GM12865 (cell line): Measurements from ENCODE around the gene HMGB1.

Source experiments
- DNase-seq: peaks from one replicate; pipeline ENCODE4 v3.0.0; 2010; ENCODE audit warnings: low read depth
- H3K4me3 ChIP-seq: 2 replicates; pipeline ENCODE4 v1.5.1; 2011; ENCODE audit warnings: mild to moderate bottlenecking, low read depth, low read length, control low read depth
- TF ChIP-seq, protein P1 (sequence below): IDR thresholded peaks from 2 replicates; pipeline ENCODE4 v1.5.1; 2011; ENCODE audit warnings: low read length, control low read depth, low read depth, inconsistent platforms; ENCODE audit not compliant: insufficient read depth; ENCODE audit errors: missing control alignments

Gene HMGB1

DNA sequence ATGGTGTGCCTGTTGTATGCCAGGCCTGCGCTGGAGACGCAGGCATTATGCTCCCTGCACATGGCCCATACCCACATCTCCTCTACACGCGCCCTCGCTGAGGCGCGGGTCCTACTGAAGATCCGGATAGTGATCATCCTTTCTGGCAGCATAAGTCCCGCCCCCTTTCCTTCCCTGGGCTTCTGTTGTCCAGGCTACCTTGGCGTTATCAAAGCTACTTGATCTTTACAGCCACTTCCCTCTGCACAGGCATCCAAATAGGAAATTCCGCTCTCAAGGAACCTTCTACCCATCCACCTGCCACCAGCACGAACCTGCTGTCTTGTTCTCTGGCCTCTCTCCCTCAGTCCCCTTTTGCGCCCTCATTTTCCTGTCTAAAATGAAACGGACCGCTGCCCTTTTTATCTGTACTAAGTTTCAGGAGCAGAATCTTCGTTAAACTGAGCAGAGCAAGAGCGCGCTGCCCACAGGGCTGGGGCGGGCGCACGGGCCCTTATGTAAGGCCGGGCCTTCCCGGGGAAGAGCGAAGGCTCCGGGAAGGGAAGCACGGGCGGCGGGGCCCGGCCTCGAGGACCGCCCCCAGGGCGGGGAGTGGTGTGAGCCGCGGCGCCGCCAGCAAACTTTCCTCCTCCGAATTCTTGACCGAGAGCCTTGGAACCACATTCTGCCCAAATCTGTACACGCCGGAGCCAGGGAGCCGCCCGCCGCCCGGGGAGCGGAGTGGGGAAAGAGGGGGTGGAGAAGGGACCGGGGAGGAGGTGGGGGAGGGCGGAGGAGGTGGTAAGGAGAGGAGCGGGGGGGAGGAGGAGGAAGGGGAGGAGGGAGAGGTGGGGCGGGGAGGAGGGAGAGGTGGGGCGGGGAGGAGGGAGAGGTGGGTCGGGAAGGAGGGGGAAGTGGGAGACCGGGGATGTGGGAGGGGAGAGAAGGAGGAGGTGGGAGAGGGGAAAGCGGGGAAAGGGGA is 44.4 kb downstream of the HMGB1 start:
- H3K4me3 ChIP-seq = peak overlapping the region; percentile 76
- peak; percentile 68 for DNase-seq
- TF ChIP-seq, protein P1, sequence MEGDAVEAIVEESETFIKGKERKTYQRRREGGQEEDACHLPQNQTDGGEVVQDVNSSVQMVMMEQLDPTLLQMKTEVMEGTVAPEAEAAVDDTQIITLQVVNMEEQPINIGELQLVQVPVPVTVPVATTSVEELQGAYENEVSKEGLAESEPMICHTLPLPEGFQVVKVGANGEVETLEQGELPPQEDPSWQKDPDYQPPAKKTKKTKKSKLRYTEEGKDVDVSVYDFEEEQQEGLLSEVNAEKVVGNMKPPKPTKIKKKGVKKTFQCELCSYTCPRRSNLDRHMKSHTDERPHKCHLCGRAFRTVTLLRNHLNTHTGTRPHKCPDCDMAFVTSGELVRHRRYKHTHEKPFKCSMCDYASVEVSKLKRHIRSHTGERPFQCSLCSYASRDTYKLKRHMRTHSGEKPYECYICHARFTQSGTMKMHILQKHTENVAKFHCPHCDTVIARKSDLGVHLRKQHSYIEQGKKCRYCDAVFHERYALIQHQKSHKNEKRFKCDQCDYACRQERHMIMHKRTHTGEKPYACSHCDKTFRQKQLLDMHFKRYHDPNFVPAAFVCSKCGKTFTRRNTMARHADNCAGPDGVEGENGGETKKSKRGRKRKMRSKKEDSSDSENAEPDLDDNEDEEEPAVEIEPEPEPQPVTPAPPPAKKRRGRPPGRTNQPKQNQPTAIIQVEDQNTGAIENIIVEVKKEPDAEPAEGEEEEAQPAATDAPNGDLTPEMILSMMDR = no peak

DNA sequence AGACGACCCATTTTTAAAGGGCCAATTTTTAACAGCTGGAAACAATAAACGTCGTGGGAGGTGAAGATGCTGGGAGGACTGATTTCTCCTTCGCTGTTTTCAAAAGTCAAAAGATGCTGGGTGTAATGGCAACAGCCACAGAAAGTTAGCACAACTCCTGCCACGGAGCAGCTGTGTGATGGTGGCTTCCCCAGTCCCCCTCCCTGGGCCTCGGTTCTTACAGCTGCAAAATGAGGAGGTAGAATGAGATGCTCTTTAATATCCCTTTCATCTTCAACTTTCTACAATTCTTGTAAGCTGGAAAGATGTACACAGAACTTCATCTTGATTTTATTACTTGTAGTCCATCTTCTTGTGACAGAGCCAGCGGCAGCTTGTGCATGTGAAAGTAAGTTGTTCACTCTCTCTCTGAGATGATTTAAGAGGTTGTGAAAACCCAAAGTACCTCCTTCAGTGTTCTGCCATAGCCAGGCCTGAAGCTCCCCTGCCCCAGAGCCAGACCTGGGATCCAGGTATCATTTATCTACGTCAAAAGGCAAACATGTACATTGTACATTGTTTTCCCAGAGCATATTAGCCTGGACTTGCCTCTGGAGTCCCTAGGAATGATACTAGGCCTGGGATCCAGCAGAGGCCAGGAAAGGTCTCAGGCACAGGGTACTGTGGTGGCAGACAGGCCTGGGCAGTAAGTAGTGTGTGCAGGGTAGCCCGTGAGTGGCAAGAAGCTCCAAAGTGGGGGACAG is 46.8 kb downstream of the HMGB1 start:
- DNase-seq = no peak
- H3K4me3 ChIP-seq = no peak overlapping the region
- TF ChIP-seq, protein P1 = no peak

DNA sequence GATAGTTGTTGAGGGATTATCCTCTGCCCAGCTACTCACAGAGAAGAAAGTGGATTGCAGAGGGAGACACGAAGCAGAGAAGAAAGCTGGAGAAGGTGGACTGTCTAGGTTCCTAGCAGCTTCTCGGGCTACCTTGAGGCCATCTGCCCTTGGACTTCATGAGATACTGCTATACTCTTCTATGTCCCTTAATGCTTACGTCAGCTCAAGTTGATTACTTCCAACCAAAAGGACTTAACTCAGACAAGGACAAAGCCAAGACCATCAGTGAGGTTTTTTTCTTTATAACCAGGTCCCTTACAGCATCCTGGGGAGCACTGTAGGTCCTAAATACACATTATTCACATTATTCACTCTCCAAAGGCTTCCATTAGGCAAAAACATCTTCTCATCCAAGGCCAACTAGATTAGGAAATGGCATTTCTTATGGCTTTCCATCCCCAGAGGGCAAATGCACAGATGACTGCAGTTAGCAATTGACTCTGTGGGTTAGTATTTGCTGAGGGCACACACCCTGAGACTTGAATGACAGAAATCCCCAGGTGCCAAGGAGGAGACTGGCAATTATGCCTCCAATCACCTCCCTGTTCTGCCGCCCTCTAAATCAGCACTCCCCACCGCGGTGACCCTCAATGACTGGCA is 47.5 kb downstream of the HMGB1 start:
- no peak overlapping the region for H3K4me3 ChIP-seq
- DNase-seq = no peak
- TF ChIP-seq, protein P1 = no peak

DNA sequence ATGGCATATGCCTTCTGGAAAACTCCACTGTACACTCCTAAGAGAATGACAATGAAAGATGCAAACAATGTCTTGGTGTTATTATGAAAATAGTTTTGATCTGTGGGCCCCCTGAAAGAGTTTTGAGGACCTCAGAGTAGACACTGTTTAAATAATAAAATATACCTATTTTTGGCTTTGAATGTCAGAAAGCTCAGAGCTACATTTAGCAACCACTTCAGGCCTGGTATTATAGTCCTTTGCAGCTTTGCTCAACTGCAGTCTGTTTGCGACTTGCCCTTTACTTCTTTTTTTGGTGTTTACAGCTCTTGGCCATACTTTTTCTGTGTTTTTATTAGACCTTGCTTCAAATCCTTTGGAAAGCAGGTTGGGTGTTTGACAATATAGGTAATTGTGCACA is 49.3 kb downstream of the HMGB1 start:
- no peak overlapping the region for H3K4me3 ChIP-seq
- TF ChIP-seq, protein P1 = no peak
- DNase-seq = no peak

DNA sequence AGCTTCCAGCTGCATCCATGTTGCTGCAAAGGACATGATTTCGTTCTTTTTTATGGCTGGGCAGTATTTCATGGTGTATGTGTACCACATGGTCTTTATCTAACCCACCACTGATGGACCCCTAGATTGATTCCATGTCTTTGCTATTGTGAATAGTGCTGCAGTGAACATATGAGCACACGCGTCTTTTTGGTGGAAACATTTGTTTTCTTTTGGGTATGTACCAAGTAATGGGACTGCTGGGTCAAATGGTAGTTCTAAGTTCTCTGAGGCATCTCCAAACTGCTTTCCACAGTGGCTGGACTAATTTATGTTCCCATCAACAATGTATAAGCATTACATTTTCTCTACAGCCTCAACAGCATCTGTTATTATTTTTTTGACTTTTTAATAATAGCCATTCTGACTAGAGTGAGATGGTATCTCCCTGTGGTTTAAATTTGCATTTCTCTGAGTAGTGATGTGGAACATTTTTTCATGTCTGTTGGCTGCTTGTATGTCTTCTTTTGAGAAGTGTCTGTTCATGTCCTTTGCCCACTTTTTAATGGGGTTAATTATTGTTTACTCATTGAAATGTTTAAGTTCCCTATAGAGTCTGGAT is 50.2 kb downstream of the HMGB1 start:
- TF ChIP-seq, protein P1 = no peak
- peak; percentile 71 for DNase-seq
- H3K4me3 ChIP-seq = peak overlapping the region; percentile 15

DNA sequence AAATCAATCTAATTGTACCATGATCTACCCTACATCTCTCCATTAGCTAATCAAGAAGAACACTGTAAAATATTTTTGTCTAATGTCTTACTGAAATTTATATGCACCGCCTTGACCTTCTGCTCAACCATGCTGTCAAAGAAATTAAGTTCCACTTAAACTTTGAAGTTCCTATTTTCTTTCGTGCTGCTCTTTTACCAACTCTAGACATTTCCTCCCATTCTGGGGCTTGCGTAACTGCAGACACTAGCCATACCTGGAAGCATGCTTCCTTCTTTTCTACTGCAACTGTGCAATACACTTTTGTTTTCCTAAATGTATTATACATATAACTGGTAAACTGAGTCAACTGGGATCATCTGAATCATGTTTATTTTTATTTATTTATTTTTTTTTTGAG is 51.9 kb downstream of the HMGB1 start:
- no peak overlapping the region for H3K4me3 ChIP-seq
- TF ChIP-seq, protein P1 = no peak
- DNase-seq = no peak
